Measurements from ENCODE around the gene LARP6.
"Not testable (repeated sequence)": the region's sequence is repeated elsewhere in the genome, so short reads cannot be mapped to it uniquely, and the experiment has no call there.

The LARP6 gene

GRCh38 chr15:70825841-70826240 lies 28.1 kb downstream of the LARP6 start:
- no peaks in the 10 kb centered on the region for H3K9me3 ChIP-seq (ENCODE audit: control insufficient read depth, low read depth, low read length)
- H3K4me1 ChIP-seq (ENCODE audit: control insufficient read depth, low read depth, low read length), result peaks cover 3% of the 10 kb centered on the region
- no peaks in the 10 kb centered on the region for H3K27me3 ChIP-seq (ENCODE audit: control insufficient read depth, insufficient read depth, low read length)
- H3K4me3 ChIP-seq (ENCODE audit: low read length), result no peak overlapping the region
- H3K36me3 ChIP-seq (ENCODE audit: control insufficient read depth, low read depth, low read length), result no peaks in the 10 kb centered on the region
- H3K9ac ChIP-seq (ENCODE audit: low read length), result no peak overlapping the region
- no peak overlapping the region for H3K27ac ChIP-seq (ENCODE audit: low read length)

DNA sequence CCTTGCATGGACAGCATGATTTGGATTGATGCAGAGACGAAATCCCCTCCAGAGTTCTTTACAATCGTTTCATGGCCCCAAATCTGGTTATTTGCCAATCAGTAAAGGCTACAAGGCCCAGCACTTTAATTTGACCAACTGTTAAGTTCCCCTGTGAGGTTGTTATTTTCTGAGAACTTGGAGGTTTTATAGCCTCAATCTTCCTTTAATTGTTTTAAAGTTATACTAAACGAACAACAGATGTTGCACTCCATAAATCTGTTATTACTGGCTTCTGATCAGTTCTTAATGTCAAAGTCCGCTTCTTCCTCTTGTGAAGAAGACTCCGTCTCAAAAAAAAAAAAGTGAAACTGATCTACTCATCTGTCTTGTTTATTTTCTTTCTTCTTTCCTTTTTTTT lies 30.8 kb downstream of the LARP6 start:
- H3K36me3 ChIP-seq (ENCODE audit: control insufficient read depth, low read depth, low read length), result no peaks in the 10 kb centered on the region
- no peaks in the 10 kb centered on the region for H3K9me3 ChIP-seq (ENCODE audit: control insufficient read depth, low read depth, low read length)
- H3K4me3 ChIP-seq (ENCODE audit: low read length), result no peak overlapping the region
- no peak overlapping the region for H3K27ac ChIP-seq (ENCODE audit: low read length)
- no peak overlapping the region for H3K9ac ChIP-seq (ENCODE audit: low read length)
- H3K27me3 ChIP-seq (ENCODE audit: control insufficient read depth, insufficient read depth, low read length), result no peaks in the 10 kb centered on the region
- H3K4me1 ChIP-seq (ENCODE audit: control insufficient read depth, low read depth, low read length), result peaks cover 3% of the 10 kb centered on the region

- Histone ChIP-seq H3K9ac (ENCODE audit: low read length) (no peak overlapping the region), H3K27me3 (ENCODE audit: control insufficient read depth, insufficient read depth, low read length) (no peaks in the 10 kb centered on the region), H3K4me3 (ENCODE audit: low read length) (no peak overlapping the region), H3K36me3 (ENCODE audit: control insufficient read depth, low read depth, low read length) (no peaks in the 10 kb centered on the region), H3K27ac (ENCODE audit: low read length) (no peak overlapping the region), H3K9me3 (ENCODE audit: control insufficient read depth, low read depth, low read length) (no peaks in the 10 kb centered on the region), H3K4me1 (ENCODE audit: control insufficient read depth, low read depth, low read length) (peaks cover 3% of the 10 kb centered on the region)
These were observed 33.7 kb downstream of the LARP6 start for GRCh38 chr15:70820214-70820613.

- Histone ChIP-seq H3K4me3 (ENCODE audit: low read length) (no peak overlapping the region), H3K4me1 (ENCODE audit: control insufficient read depth, low read depth, low read length) (no peaks in the 10 kb centered on the region), H3K9ac (ENCODE audit: low read length) (no peak overlapping the region), H3K9me3 (ENCODE audit: control insufficient read depth, low read depth, low read length) (no peaks in the 10 kb centered on the region), H3K27ac (ENCODE audit: low read length) (no peak overlapping the region), H3K36me3 (ENCODE audit: control insufficient read depth, low read depth, low read length) (no peaks in the 10 kb centered on the region), H3K27me3 (ENCODE audit: control insufficient read depth, insufficient read depth, low read length) (no peaks in the 10 kb centered on the region)
These were observed 35.4 kb downstream of the LARP6 start for GRCh38 chr15:70818580-70818979.

DNA sequence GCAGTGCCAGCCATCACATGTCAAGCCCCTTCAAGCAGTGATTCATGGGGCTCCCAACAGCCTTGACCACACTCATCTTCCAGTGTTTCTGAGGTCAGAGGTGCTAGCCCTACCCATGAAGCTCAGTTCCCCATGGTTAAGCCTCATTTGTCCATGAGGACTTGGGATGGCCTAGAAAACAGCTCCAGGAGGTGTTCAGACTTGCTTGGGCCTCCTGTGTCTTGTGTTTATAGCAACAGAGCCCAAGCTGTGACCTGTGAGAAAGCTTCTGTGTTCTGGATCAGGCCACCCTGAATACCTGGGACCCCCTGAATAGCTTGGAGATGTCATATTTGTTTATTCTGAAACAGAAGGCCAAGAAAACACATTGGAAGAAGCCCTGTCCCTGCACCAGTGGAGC lies 36.7 kb downstream of the LARP6 start:
- no peak overlapping the region for H3K9ac ChIP-seq (ENCODE audit: low read length)
- no peaks in the 10 kb centered on the region for H3K27me3 ChIP-seq (ENCODE audit: control insufficient read depth, insufficient read depth, low read length)
- no peak overlapping the region for H3K4me3 ChIP-seq (ENCODE audit: low read length)
- H3K9me3 ChIP-seq (ENCODE audit: control insufficient read depth, low read depth, low read length), result no peaks in the 10 kb centered on the region
- H3K4me1 ChIP-seq (ENCODE audit: control insufficient read depth, low read depth, low read length), result no peaks in the 10 kb centered on the region
- no peak overlapping the region for H3K27ac ChIP-seq (ENCODE audit: low read length)
- H3K36me3 ChIP-seq (ENCODE audit: control insufficient read depth, low read depth, low read length), result no peaks in the 10 kb centered on the region

GRCh38 chr15:70815604-70816003 lies 38.4 kb downstream of the LARP6 start:
- no peaks in the 10 kb centered on the region for H3K27me3 ChIP-seq (ENCODE audit: control insufficient read depth, insufficient read depth, low read length)

GRCh38 chr15:70815011-70815410 lies 38.9 kb downstream of the LARP6 start:
- not testable (repeated sequence) for H3K9me3 ChIP-seq (ENCODE audit: control insufficient read depth, low read depth, low read length); H3K9ac ChIP-seq (ENCODE audit: low read length); H3K27me3 ChIP-seq (ENCODE audit: control insufficient read depth, insufficient read depth, low read length); H3K27ac ChIP-seq (ENCODE audit: low read length); H3K36me3 ChIP-seq (ENCODE audit: control insufficient read depth, low read depth, low read length); H3K4me3 ChIP-seq (ENCODE audit: low read length); H3K4me1 ChIP-seq (ENCODE audit: control insufficient read depth, low read depth, low read length)

More at GRCh38 chr15:70815604-70816003, 38.4 kb downstream of the LARP6 start:
- no peak overlapping the region for H3K27ac ChIP-seq (ENCODE audit: low read length)
- no peaks in the 10 kb centered on the region for H3K36me3 ChIP-seq (ENCODE audit: control insufficient read depth, low read depth, low read length)
- H3K4me3 ChIP-seq (ENCODE audit: low read length), result no peak overlapping the region
- no peaks in the 10 kb centered on the region for H3K4me1 ChIP-seq (ENCODE audit: control insufficient read depth, low read depth, low read length)
- no peak overlapping the region for H3K9ac ChIP-seq (ENCODE audit: low read length)
- no peaks in the 10 kb centered on the region for H3K9me3 ChIP-seq (ENCODE audit: control insufficient read depth, low read depth, low read length)

GRCh38 chr15:70812827-70813364 lies 41.1 kb downstream of the LARP6 start:
- no peaks in the 10 kb centered on the region for H3K9me3 ChIP-seq (ENCODE audit: control insufficient read depth, low read depth, low read length)
- no peaks in the 10 kb centered on the region for H3K36me3 ChIP-seq (ENCODE audit: control insufficient read depth, low read depth, low read length)
- H3K27me3 ChIP-seq (ENCODE audit: control insufficient read depth, insufficient read depth, low read length), result no peaks in the 10 kb centered on the region
- H3K9ac ChIP-seq (ENCODE audit: low read length), result no peak overlapping the region
- H3K27ac ChIP-seq (ENCODE audit: low read length), result no peak overlapping the region
- no peak overlapping the region for H3K4me3 ChIP-seq (ENCODE audit: low read length)
- H3K4me1 ChIP-seq (ENCODE audit: control insufficient read depth, low read depth, low read length), result no peaks in the 10 kb centered on the region

GRCh38 chr15:70810916-70811578 lies 42.9 kb downstream of the LARP6 start:
- Histone ChIP-seq H3K4me3 (ENCODE audit: low read length) (no peak overlapping the region), H3K4me1 (ENCODE audit: control insufficient read depth, low read depth, low read length) (no peaks in the 10 kb centered on the region), H3K36me3 (ENCODE audit: control insufficient read depth, low read depth, low read length) (no peaks in the 10 kb centered on the region), H3K27me3 (ENCODE audit: control insufficient read depth, insufficient read depth, low read length) (no peaks in the 10 kb centered on the region), H3K9me3 (ENCODE audit: control insufficient read depth, low read depth, low read length) (no peaks in the 10 kb centered on the region), H3K27ac (ENCODE audit: low read length) (no peak overlapping the region), H3K9ac (ENCODE audit: low read length) (no peak overlapping the region)

DNA sequence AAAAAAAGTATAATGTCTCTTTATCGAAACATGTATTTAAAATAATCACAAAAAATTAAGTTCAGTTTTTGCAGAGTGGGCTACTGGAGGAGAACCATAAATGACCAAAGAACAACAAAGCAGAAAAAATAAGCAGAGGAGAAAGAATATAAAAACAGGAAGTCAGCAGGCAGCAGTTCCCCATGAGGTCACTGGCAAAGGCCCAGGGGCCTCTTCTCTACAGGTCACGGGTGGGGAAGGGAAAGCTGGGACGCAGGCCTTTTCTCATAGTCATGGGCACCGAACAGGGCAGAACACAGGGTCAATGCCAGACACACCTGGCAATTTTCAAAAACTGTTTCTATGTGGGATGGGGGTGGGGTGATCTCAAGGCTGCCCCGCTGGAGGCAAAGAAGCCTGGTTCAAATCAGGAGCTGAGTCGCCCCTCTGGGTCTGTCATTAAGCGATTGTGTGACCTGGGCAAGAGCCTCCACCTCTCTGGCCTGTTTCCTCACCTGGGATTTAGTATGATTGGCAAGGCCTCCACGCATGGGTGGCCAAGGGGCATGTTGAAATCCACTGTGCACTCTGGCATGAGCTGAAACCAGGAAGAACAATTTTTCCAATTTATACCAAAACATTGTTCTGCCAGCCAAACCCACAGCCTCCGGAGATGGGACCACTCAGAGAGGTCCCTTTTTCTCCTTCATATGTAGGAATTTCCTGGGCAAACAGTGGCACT lies 46.8 kb downstream of the LARP6 start:
- Histone ChIP-seq H3K4me3 (ENCODE audit: low read length) (no peak overlapping the region), H3K36me3 (ENCODE audit: control insufficient read depth, low read depth, low read length) (no peaks in the 10 kb centered on the region), H3K9me3 (ENCODE audit: control insufficient read depth, low read depth, low read length) (no peaks in the 10 kb centered on the region), H3K27me3 (ENCODE audit: control insufficient read depth, insufficient read depth, low read length) (no peaks in the 10 kb centered on the region), H3K27ac (ENCODE audit: low read length) (no peak overlapping the region), H3K9ac (ENCODE audit: low read length) (no peak overlapping the region), H3K4me1 (ENCODE audit: control insufficient read depth, low read depth, low read length) (no peaks in the 10 kb centered on the region)

GRCh38 chr15:70804388-70804787 lies 49.6 kb downstream of the LARP6 start:
- H3K4me3 ChIP-seq (ENCODE audit: low read length); H3K9me3 ChIP-seq (ENCODE audit: control insufficient read depth, low read depth, low read length); H3K27me3 ChIP-seq (ENCODE audit: control insufficient read depth, insufficient read depth, low read length); H3K36me3 ChIP-seq (ENCODE audit: control insufficient read depth, low read depth, low read length); H3K9ac ChIP-seq (ENCODE audit: low read length); H3K27ac ChIP-seq (ENCODE audit: low read length); H3K4me1 ChIP-seq (ENCODE audit: control insufficient read depth, low read depth, low read length): not testable (repeated sequence)

DNA sequence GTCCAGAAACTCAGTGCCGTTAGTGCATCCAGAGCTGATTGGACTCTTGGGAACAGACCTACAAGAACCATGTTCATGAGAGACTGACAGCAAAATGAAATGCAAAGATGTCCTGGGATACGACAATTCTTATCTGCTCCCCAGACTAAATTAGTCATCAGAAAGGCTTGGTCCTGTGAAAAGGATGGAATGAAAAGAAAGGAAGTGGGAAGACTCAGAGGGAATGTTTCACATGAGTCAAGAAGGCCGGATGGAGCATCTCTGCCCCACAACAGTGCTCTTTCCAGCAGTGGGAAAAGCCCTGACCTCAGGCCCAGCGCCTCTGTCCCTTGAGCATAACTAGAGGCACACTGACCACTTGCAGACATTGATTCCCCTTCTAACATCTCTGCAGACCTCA lies 51.3 kb downstream of the LARP6 start:
- Histone ChIP-seq H3K36me3 (ENCODE audit: control insufficient read depth, low read depth, low read length) (no peaks in the 10 kb centered on the region), H3K9ac (ENCODE audit: low read length) (no peak overlapping the region), H3K4me3 (ENCODE audit: low read length) (no peak overlapping the region), H3K9me3 (ENCODE audit: control insufficient read depth, low read depth, low read length) (no peaks in the 10 kb centered on the region), H3K27me3 (ENCODE audit: control insufficient read depth, insufficient read depth, low read length) (no peaks in the 10 kb centered on the region), H3K4me1 (ENCODE audit: control insufficient read depth, low read depth, low read length) (no peaks in the 10 kb centered on the region), H3K27ac (ENCODE audit: low read length) (no peak overlapping the region)

Data from iPS-18a (cell line).